Mesothelial cell of epicardium (in vitro differentiated cells): ENCODE data around the gene IL22RA1. TPM values are rescaled to one million over a fixed set of nuclear protein-coding genes. Genes with fewer than 3 reads are reported as not detected.

Experiments used
- DNase-seq, 2 experiments: peaks; one replicate each; pipeline ENCODE4 v3.0.0; 2021; ENCODE audit warnings: low spot score in 2 of 2; ENCODE audit not compliant: unreplicated experiment in 2 of 2
- H3K27ac Mint-ChIP-seq: 2 replicates; pipeline ENCODE4 v1.8.0; 2021; ENCODE audit warnings: mixed read lengths
- H3K27me3 Mint-ChIP-seq: 2 replicates; pipeline ENCODE4 v1.8.0; 2021; ENCODE audit warnings: low read depth, mixed read lengths
- H3K36me3 Mint-ChIP-seq: 2 replicates; pipeline ENCODE4 v1.8.0; 2021; ENCODE audit warnings: mixed read lengths
- H3K4me1 Mint-ChIP-seq: 2 replicates; pipeline ENCODE4 v1.8.0; 2021; ENCODE audit warnings: mixed read lengths
- H3K4me3 Mint-ChIP-seq: 2 replicates; pipeline ENCODE4 v1.8.0; 2021; ENCODE audit warnings: mild to moderate bottlenecking, moderate library complexity, mixed read lengths
- H3K9me3 Mint-ChIP-seq: 2 replicates; pipeline ENCODE4 v1.8.0; 2021; ENCODE audit warnings: mixed read lengths
- CTCF ChIP-seq: fragments of 200-600 bp; sonication (generic); IDR thresholded peaks from one replicate; pipeline ENCODE4 v1.5.0; 2021; ENCODE audit warnings: antibody characterized with exemption; ENCODE audit not compliant: unreplicated experiment
- total RNA-seq: library from RNA; stranded (reverse); gene quantifications from 3 replicates; pipeline ENCODE4 v1.2.1, GENCODE V29; 2021

The IL22RA1 gene
- total RNA-seq, 1 donor from 2014 or later, result 0.09 TPM

- peaks cover 5% of the 10 kb centered on the region for H3K27me3 Mint-ChIP-seq
- no peak for TF ChIP-seq CTCF
- no peak for DNase-seq
- no peak overlapping the region for H3K27ac Mint-ChIP-seq
- H3K4me1 Mint-ChIP-seq, result peaks cover 16% of the 10 kb centered on the region
- no peak overlapping the region for H3K4me3 Mint-ChIP-seq
- no peaks in the 10 kb centered on the region for H3K36me3 Mint-ChIP-seq
- H3K9me3 Mint-ChIP-seq, result no peaks in the 10 kb centered on the region
Measured at GRCh38 chr1:24109166-24109483, 33.8 kb downstream of the IL22RA1 start.

GRCh38 chr1:24108334-24109165, 34.4 kb downstream of the IL22RA1 start:
- peaks cover 2% of the 10 kb centered on the region for H3K27me3 Mint-ChIP-seq
- H3K36me3 Mint-ChIP-seq, result no peaks in the 10 kb centered on the region
- no peaks in the 10 kb centered on the region for H3K9me3 Mint-ChIP-seq
- H3K4me1 Mint-ChIP-seq, result peaks cover 22% of the 10 kb centered on the region
- H3K4me3 Mint-ChIP-seq, result no peak overlapping the region
- TF ChIP-seq CTCF, result no peak
- no peak overlapping the region for H3K27ac Mint-ChIP-seq
- no peak for DNase-seq

GRCh38 chr1:24107462-24108138, 35.3 kb downstream of the IL22RA1 start:
- peak overlapping the region; percentile 12 for H3K27ac Mint-ChIP-seq

GRCh38 chr1:24105368-24106160, 37.4 kb downstream of the IL22RA1 start:
- TF ChIP-seq CTCF, result no peak
- peaks cover 23% of the 10 kb centered on the region for H3K4me1 Mint-ChIP-seq
- no peaks in the 10 kb centered on the region for H3K9me3 Mint-ChIP-seq
- H3K4me3 Mint-ChIP-seq, result no peak overlapping the region
- DNase-seq, result no peak
- H3K36me3 Mint-ChIP-seq, result no peaks in the 10 kb centered on the region
- no peaks in the 10 kb centered on the region for H3K27me3 Mint-ChIP-seq
- H3K27ac Mint-ChIP-seq, result peak overlapping the region; percentile 25

More at GRCh38 chr1:24107462-24108138, 35.3 kb downstream of the IL22RA1 start:
- DNase-seq, result no peak
- Mint-ChIP-seq H3K4me1 (peaks cover 27% of the 10 kb centered on the region), H3K36me3 (no peaks in the 10 kb centered on the region), H3K4me3 (no peak overlapping the region), H3K27me3 (peaks cover 2% of the 10 kb centered on the region), H3K9me3 (no peaks in the 10 kb centered on the region)
- no peak for TF ChIP-seq CTCF

- no peak overlapping the region for H3K27ac Mint-ChIP-seq
- peaks cover 23% of the 10 kb centered on the region for H3K4me1 Mint-ChIP-seq
- TF ChIP-seq CTCF, result no peak
- no peaks in the 10 kb centered on the region for H3K9me3 Mint-ChIP-seq
- no peak for DNase-seq
- H3K4me3 Mint-ChIP-seq, result no peak overlapping the region
- H3K36me3 Mint-ChIP-seq, result no peaks in the 10 kb centered on the region
- H3K27me3 Mint-ChIP-seq, result no peaks in the 10 kb centered on the region
Measured at GRCh38 chr1:24104854-24105253, 38.1 kb downstream of the IL22RA1 start.
